NCI-H2227 treated with DMSO at 0.1 percent for 48 hours (cell line): Measurements from ENCODE around the gene FIBCD1.

Experiments used
- DNase-seq: peaks from one replicate; lab custom pipeline; 2025; lab: John Stamatoyannopoulos, UW

Gene FIBCD1

GRCh38 chr9:130906735-130907416, 32.2 kb downstream of the FIBCD1 start:
- no peak for DNase-seq

- DNase-seq: no peak
These were observed 32.9 kb downstream of the FIBCD1 start for GRCh38 chr9:130905902-130906734.

GRCh38 chr9:130905125-130905901, 33.7 kb downstream of the FIBCD1 start:
- DNase-seq: no peak

GRCh38 chr9:130904070-130905044, 34.7 kb downstream of the FIBCD1 start:
- DNase-seq: no peak

GRCh38 chr9:130903194-130904069, 35.6 kb downstream of the FIBCD1 start:
- DNase-seq: no peak

GRCh38 chr9:130902204-130903185, 36.6 kb downstream of the FIBCD1 start:
- no peak for DNase-seq

GRCh38 chr9:130901498-130902203, 37.4 kb downstream of the FIBCD1 start:
- no peak for DNase-seq

- no peak for DNase-seq
These were observed 38.1 kb downstream of the FIBCD1 start for GRCh38 chr9:130900701-130901497.

GRCh38 chr9:130899051-130899748, 39.8 kb downstream of the FIBCD1 start:
- DNase-seq: no peak

- DNase-seq: no peak
These were observed 40.5 kb downstream of the FIBCD1 start for GRCh38 chr9:130898552-130898852.

- DNase-seq: no peak
These were observed 41.0 kb downstream of the FIBCD1 start for GRCh38 chr9:130897848-130898551.

GRCh38 chr9:130897105-130897751, 41.8 kb downstream of the FIBCD1 start:
- no peak for DNase-seq

GRCh38 chr9:130896233-130897014, 42.6 kb downstream of the FIBCD1 start, which contains the start of gene QRFP:
Gene QRFP, minus strand, starts transcription at chr9:130896812. Its CDS starts 2,974 bp downstream, at chr9:130893838.
- DNase-seq: no peak

GRCh38 chr9:130895481-130896232, 43.4 kb downstream of the FIBCD1 start:
- DNase-seq: no peak
